HG03460 (cell line): ENCODE data around the gene SUCLA2.

Experiments
- ATAC-seq: cut with Tn5 transposase; IDR thresholded peaks from one replicate; pipeline ENCODE4 v1.9.1; 2021; ENCODE audit not compliant: unreplicated experiment

The SUCLA2 gene

GRCh38 chr13:47904241-47904640 lies 96.8 kb downstream of the SUCLA2 start:
- ATAC-seq: no peak

GRCh38 chr13:47903836-47904235 lies 97.2 kb downstream of the SUCLA2 start:
- no peak for ATAC-seq

- no peak for ATAC-seq
These were observed 99.6 kb downstream of the SUCLA2 start for GRCh38 chr13:47901441-47901840.

GRCh38 chr13:47898080-47898479 lies 103.0 kb downstream of the SUCLA2 start:
- no peak for ATAC-seq

- ATAC-seq: no peak
These were observed 103.5 kb downstream of the SUCLA2 start for GRCh38 chr13:47897411-47898050.

- no peak for ATAC-seq
These were observed 104.5 kb downstream of the SUCLA2 start for GRCh38 chr13:47896546-47896945.

- no peak for ATAC-seq
These were observed 105.0 kb downstream of the SUCLA2 start for GRCh38 chr13:47896111-47896510.

- ATAC-seq: no peak
These were observed 107.5 kb downstream of the SUCLA2 start for GRCh38 chr13:47893527-47893926.
